GM18858 (cell line): ENCODE results near the gene BCL2L14.

ENCODE experiments used
- ATAC-seq: cut with Tn5 transposase; IDR thresholded peaks from one replicate; pipeline ENCODE4 v1.9.1; 2021; ENCODE audit not compliant: unreplicated experiment

BCL2L14 gene

GRCh38 chr12:12070674-12071656, at the start of gene BCL2L14:
Gene BCL2L14, plus strand, starts transcription at chr12:12070939. Its CDS starts 8,367 bp downstream, at chr12:12079306.
- no peak for ATAC-seq

- no peak for ATAC-seq
These were observed 48.3 kb upstream of the BCL2L14 start for GRCh38 chr12:12022306-12022936.

GRCh38 chr12:12023456-12023855, 47.3 kb upstream of the BCL2L14 start:
- ATAC-seq, result no peak

GRCh38 chr12:12024911-12025682, 45.6 kb upstream of the BCL2L14 start:
- peak; percentile 81 for ATAC-seq

GRCh38 chr12:12025799-12026386, 44.8 kb upstream of the BCL2L14 start:
- ATAC-seq, result no peak

- no peak for ATAC-seq
These were observed 41.9 kb upstream of the BCL2L14 start for GRCh38 chr12:12028668-12029402.

GRCh38 chr12:12029653-12030052, 41.1 kb upstream of the BCL2L14 start:
- no peak for ATAC-seq

- no peak for ATAC-seq
These were observed 38.4 kb upstream of the BCL2L14 start for GRCh38 chr12:12032260-12032791.

- no peak for ATAC-seq
These were observed 37.6 kb upstream of the BCL2L14 start for GRCh38 chr12:12032851-12033797.

- no peak for ATAC-seq
These were observed 36.9 kb upstream of the BCL2L14 start for GRCh38 chr12:12033824-12034223.

GRCh38 chr12:12034344-12034743, 36.4 kb upstream of the BCL2L14 start:
- ATAC-seq, result no peak

- ATAC-seq, result no peak
These were observed 35.5 kb upstream of the BCL2L14 start for GRCh38 chr12:12035229-12035628.

- ATAC-seq, result no peak
These were observed 33.8 kb upstream of the BCL2L14 start for GRCh38 chr12:12036901-12037300.

GRCh38 chr12:12039897-12040296, 30.8 kb upstream of the BCL2L14 start:
- ATAC-seq, result no peak

- no peak for ATAC-seq
These were observed 24.3 kb upstream of the BCL2L14 start for GRCh38 chr12:12046401-12046800.

- no peak for ATAC-seq
These were observed 23.1 kb upstream of the BCL2L14 start for GRCh38 chr12:12047682-12048081.

GRCh38 chr12:12048266-12048665, 22.5 kb upstream of the BCL2L14 start:
- no peak for ATAC-seq

GRCh38 chr12:12048714-12049113, 22.0 kb upstream of the BCL2L14 start:
- ATAC-seq, result no peak

- no peak for ATAC-seq
These were observed 19.1 kb upstream of the BCL2L14 start for GRCh38 chr12:12051668-12052067.
